ENCODE results near the gene ZSCAN12.
"Not testable (repeated sequence)": the region's sequence is repeated elsewhere in the genome, so short reads cannot be mapped to it uniquely, and the experiment has no call there.

GRCh38 chr6:28365590-28365989, 34.0 kb downstream of the ZSCAN12 start:
- not testable (repeated sequence) for TF ChIP-seq CTCF (IDR thresholded peaks at IDR 0.05 in 2 of 3, conservative IDR thresholded peaks at IDR 0.05 in 1 of 3; ENCODE audit: borderline replicate concordance in 1 of 3, insufficient read depth in 1 of 3, low read depth in 2 of 3, low read length in 2 of 3); POLR2A (IDR thresholded peaks at IDR 0.05; ENCODE audit: borderline replicate concordance, extremely low read depth, insufficient read depth, insufficient read length); ZBTB33 (IDR thresholded peaks at IDR 0.05; ENCODE audit: extremely low read depth, insufficient replicate concordance, low read length); REST (IDR thresholded peaks at IDR 0.05; ENCODE audit: low read depth); YY1 (IDR thresholded peaks at IDR 0.05; ENCODE audit: extremely low read depth, insufficient replicate concordance, low read depth, low read length); TCF7L2 (IDR thresholded peaks at IDR 0.05; ENCODE audit: borderline replicate concordance, extremely low read depth, insufficient read depth, insufficient read length); CEBPB (IDR thresholded peaks at IDR 0.05; ENCODE audit: low read depth); SIN3A (IDR thresholded peaks at IDR 0.05; ENCODE audit: low read depth); EZH2 (IDR thresholded peaks at IDR 0.05); JUND (IDR thresholded peaks at IDR 0.05); EZH2phosphoT487 (IDR thresholded peaks at IDR 0.05; ENCODE audit: borderline replicate concordance); POLR2AphosphoS5 (IDR thresholded peaks at IDR 0.05; ENCODE audit: low read depth, low read length); EGR1 (IDR thresholded peaks at IDR 0.05; ENCODE audit: low read depth); MAX (IDR thresholded peaks at IDR 0.05)
